ENCODE data around the gene ARHGAP15. TPM values are rescaled to one million over a fixed set of nuclear protein-coding genes. Genes with fewer than 3 reads are reported as not detected.

Gene ARHGAP15
- total RNA-seq, 2 donors from 2014 or later = 0.86 TPM; not detected in 1

DNA sequence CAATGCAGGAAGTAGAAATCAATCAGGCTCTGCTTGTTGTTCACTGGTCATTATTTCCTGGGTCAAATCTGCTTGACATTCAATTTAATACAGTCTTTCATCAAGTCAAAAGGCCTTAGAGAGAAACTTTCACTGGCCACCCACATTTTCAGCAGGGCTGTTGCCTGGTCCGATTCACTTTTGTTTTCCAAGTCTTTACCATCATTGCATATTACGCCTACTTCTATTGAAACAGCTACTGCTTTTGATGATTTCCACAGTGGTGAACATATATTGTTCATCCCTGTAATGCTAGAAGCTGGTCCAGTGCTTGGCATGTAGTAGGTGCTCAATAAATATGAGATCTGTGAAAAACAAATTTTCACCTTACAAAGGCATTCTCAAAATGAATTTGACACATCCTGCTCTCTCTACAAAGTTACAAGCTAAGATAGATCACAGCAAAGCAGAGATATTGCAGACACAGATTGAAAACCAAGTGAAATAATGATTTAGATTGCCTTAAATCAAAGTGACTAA lies 600.1 kb downstream of the ARHGAP15 start:
- 72 to 98% methylated on average over 2 of the region's 2 CpGs for WGBS, 2 experiments (ENCODE audit: insufficient coverage in 1 of 2, insufficient read length in 1 of 2)
- H3K36me3 Mint-ChIP-seq (ENCODE audit: low read depth) = no peaks in the 10 kb centered on the region
- H3K4me3 ChIP-seq (ENCODE audit: low read length) = no peak overlapping the region
- H3K4me1 ChIP-seq (ENCODE audit: control insufficient read depth, insufficient read depth, low read length) = no peaks in the 10 kb centered on the region
- no peaks in the 10 kb centered on the region for H3K27me3 Mint-ChIP-seq (ENCODE audit: insufficient read depth)
- H3K4me1 Mint-ChIP-seq = peaks cover 3% of the 10 kb centered on the region
- H3K27ac ChIP-seq (ENCODE audit: low read depth, low read length) = no peak overlapping the region
- DNase-seq = no peak
- no peaks in the 10 kb centered on the region for H3K9me3 ChIP-seq (ENCODE audit: control insufficient read depth, low read length)
- H3K4me3 Mint-ChIP-seq = no peak overlapping the region
- H3K36me3 ChIP-seq (ENCODE audit: control insufficient read depth, insufficient read depth, low read length) = no peaks in the 10 kb centered on the region
- H3K27me3 ChIP-seq (ENCODE audit: control insufficient read depth, insufficient read depth, low read length, poor library complexity, severe bottlenecking) = no peaks in the 10 kb centered on the region
- H3K27ac Mint-ChIP-seq = no peak overlapping the region
- TF ChIP-seq, protein P1, sequence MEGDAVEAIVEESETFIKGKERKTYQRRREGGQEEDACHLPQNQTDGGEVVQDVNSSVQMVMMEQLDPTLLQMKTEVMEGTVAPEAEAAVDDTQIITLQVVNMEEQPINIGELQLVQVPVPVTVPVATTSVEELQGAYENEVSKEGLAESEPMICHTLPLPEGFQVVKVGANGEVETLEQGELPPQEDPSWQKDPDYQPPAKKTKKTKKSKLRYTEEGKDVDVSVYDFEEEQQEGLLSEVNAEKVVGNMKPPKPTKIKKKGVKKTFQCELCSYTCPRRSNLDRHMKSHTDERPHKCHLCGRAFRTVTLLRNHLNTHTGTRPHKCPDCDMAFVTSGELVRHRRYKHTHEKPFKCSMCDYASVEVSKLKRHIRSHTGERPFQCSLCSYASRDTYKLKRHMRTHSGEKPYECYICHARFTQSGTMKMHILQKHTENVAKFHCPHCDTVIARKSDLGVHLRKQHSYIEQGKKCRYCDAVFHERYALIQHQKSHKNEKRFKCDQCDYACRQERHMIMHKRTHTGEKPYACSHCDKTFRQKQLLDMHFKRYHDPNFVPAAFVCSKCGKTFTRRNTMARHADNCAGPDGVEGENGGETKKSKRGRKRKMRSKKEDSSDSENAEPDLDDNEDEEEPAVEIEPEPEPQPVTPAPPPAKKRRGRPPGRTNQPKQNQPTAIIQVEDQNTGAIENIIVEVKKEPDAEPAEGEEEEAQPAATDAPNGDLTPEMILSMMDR (conservative IDR thresholded peaks at IDR 0.05) = no peak
- H3K9ac ChIP-seq (ENCODE audit: extremely low read depth, low read length, poor library complexity, severe bottlenecking) = no peak overlapping the region
- H3K9me3 Mint-ChIP-seq = no peaks in the 10 kb centered on the region

DNA sequence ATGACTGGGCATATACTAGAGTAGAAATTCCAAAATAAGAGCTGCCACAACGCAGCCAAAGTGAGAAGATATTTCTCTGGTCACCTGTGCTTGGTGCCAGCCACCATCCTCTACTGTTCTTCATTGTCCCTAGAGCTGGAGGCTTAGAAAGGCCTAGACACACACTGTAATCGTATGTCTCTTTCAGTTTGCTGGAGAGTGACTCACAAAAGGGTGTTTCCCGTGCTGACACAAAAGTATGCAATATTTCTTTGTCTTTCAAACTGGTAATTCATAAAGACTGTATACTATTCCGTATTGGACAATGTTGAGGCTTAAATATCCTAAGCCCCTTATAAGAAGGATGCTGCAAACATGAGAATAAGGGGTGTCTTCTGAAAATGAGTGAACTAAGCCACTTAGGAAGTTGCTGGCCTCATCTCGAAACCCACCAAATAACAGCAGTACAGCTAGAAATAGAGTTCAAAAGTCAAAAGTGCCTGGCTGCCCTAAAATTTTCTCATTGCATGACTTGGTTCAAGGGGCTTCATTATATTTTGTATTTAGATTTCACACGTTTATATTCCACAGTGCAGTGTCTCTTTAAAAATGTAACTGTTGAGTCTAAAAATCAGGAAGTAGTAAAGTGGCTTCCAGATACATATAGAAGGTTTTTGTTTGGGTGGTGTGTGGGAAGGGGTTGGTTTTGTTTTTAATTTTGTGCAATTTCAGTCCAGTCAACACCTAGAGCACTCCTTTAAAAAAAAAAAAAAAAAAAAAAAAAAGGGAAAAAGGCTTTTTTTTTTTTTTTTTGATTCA lies 601.1 kb downstream of the ARHGAP15 start:
- no peaks in the 10 kb centered on the region for H3K9me3 Mint-ChIP-seq
- Histone ChIP-seq H3K9me3 (ENCODE audit: control insufficient read depth, low read length) (no peaks in the 10 kb centered on the region), H3K9ac (ENCODE audit: extremely low read depth, low read length, poor library complexity, severe bottlenecking) (no peak overlapping the region), H3K4me1 (ENCODE audit: control insufficient read depth, insufficient read depth, low read length) (no peaks in the 10 kb centered on the region), H3K27me3 (ENCODE audit: control insufficient read depth, insufficient read depth, low read length, poor library complexity, severe bottlenecking) (no peaks in the 10 kb centered on the region), H3K36me3 (ENCODE audit: control insufficient read depth, insufficient read depth, low read length) (no peaks in the 10 kb centered on the region), H3K27ac (ENCODE audit: low read depth, low read length) (no peak overlapping the region), H3K4me3 (ENCODE audit: low read length) (no peak overlapping the region)
- TF ChIP-seq, protein P1 (conservative IDR thresholded peaks at IDR 0.05) = no peak
- no peak overlapping the region for H3K4me3 Mint-ChIP-seq
- peaks cover 3% of the 10 kb centered on the region for H3K4me1 Mint-ChIP-seq
- no peaks in the 10 kb centered on the region for H3K36me3 Mint-ChIP-seq (ENCODE audit: low read depth)
- 93 to 97% methylated on average over 4 to 6 of the region's 6 CpGs for WGBS, 2 experiments (ENCODE audit: insufficient coverage in 1 of 2, insufficient read length in 1 of 2)
- DNase-seq = no peak
- H3K27me3 Mint-ChIP-seq (ENCODE audit: insufficient read depth) = no peaks in the 10 kb centered on the region
- no peak overlapping the region for H3K27ac Mint-ChIP-seq

DNA sequence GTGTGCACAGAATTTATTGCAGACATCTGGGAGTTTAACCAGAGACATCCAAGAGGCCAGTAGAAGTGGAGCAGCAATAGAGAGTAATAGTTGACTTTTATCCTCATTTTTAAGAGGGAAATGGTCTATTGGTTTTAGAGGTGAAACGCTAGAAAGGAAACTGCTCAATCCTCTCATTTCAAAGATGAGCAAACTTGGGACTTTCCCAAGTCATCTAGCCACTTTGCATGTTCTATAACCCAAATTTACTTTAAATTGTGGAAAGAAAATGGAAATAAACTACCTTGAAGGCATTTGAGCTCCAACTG lies 601.7 kb downstream of the ARHGAP15 start:
- no peaks in the 10 kb centered on the region for H3K9me3 Mint-ChIP-seq
- H3K9me3 ChIP-seq (ENCODE audit: control insufficient read depth, low read length) = no peaks in the 10 kb centered on the region

More for the DNA sequence above, 601.7 kb downstream of the ARHGAP15 start:
- WGBS, 2 experiments (ENCODE audit: insufficient coverage in 1 of 2, insufficient read length in 1 of 2) = 83% methylated on average over 1 of the region's 1 CpG; no CpG with 5 or more reads in 1 of the 2 experiments
- Histone ChIP-seq H3K27me3 (ENCODE audit: control insufficient read depth, insufficient read depth, low read length, poor library complexity, severe bottlenecking) (no peaks in the 10 kb centered on the region), H3K36me3 (ENCODE audit: control insufficient read depth, insufficient read depth, low read length) (no peaks in the 10 kb centered on the region), H3K9ac (ENCODE audit: extremely low read depth, low read length, poor library complexity, severe bottlenecking) (no peak overlapping the region), H3K4me3 (ENCODE audit: low read length) (no peak overlapping the region), H3K4me1 (ENCODE audit: control insufficient read depth, insufficient read depth, low read length) (no peaks in the 10 kb centered on the region), H3K27ac (ENCODE audit: low read depth, low read length) (no peak overlapping the region)
- Mint-ChIP-seq H3K4me3 (no peak overlapping the region), H3K27ac (no peak overlapping the region), H3K4me1 (peaks cover 3% of the 10 kb centered on the region), H3K27me3 (ENCODE audit: insufficient read depth) (no peaks in the 10 kb centered on the region), H3K36me3 (ENCODE audit: low read depth) (no peaks in the 10 kb centered on the region)
- TF ChIP-seq, protein P1 (conservative IDR thresholded peaks at IDR 0.05) = no peak
- DNase-seq = no peak
